ENCODE data around the gene RSPH9. TPM values are rescaled to one million over a fixed set of nuclear protein-coding genes. Genes with fewer than 3 reads are reported as not detected.

RSPH9 gene
- polyA plus RNA-seq, 1 of the 3 experiments (the other 2 are of a cell fraction), result 0.05 TPM

DNA sequence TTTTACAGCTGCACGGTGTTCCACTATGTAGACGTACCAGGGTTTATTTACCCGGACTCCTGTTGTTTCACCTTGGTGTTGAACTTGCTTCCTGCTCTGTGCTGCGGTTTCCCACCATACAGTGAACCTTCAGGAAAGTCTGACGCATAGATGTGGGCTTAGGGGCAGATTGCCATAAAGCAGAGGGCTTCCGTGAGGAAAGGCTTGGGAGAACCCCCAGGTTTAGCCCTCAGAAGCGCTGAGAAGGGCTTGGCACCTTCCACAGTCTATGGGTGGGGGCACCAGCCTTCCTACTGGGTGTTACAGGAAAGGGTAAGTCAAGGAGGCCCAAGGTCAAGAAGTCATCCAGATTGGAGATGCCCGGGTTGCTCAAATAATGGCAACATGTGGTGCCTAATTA is 62.0 kb downstream of the RSPH9 start:
- no peaks in the 10 kb centered on the region for H3K9me2 ChIP-seq
- no peaks in the 10 kb centered on the region for H3K9me3 ChIP-seq
- CTCF ChIA-PET, result interaction anchor here (0.7 kb wide), 1 partner anchor 377 kb away, joined by 3 read pairs; no protein-coding TSS in a partner anchor
- TF ChIP-seq RAD21 (IDR thresholded peaks at IDR 0.05; ENCODE audit: low read length) (no peak), POLR2AphosphoS5 (IDR thresholded peaks at IDR 0.05; ENCODE audit: low read depth, low read length) (no peak), RXRA (IDR thresholded peaks at IDR 0.05; ENCODE audit: borderline replicate concordance, low read depth) (no peak)
- peaks cover 0 to 5% of the 10 kb centered on the region in 2 experiments; a peak in 1 of 4 replicates for H3K4me1 ChIP-seq (ENCODE audit: control insufficient read depth in 1 of 2, insufficient read depth in 2 of 2, low read depth in 1 of 2, low read length in 1 of 2)
- H2AFZ ChIP-seq (ENCODE audit: low read depth), result no peak overlapping the region
- no peak overlapping the region for H3K4me3 ChIP-seq (ENCODE audit: low read depth in 2 of 2, low read length in 1 of 2)
- POLR2A ChIA-PET, result no interaction called here
- H3K79me2 ChIP-seq (ENCODE audit: insufficient read depth), result no peaks in the 10 kb centered on the region
- H4K20me1 ChIP-seq (ENCODE audit: insufficient read depth), result no peaks in the 10 kb centered on the region
- no peak for DNase-seq
- H3K9ac ChIP-seq, result no peak overlapping the region
- whole genome bisulfite sequencing (ENCODE audit: low lambda C conversion rate), result 73% methylated on average over 8 of the region's 8 CpGs
- H3K4me2 ChIP-seq, result no peak overlapping the region
- H3F3A ChIP-seq (replicated peaks; ENCODE audit: insufficient read depth), result no peaks in the 10 kb centered on the region
- H3K27me3 ChIP-seq (ENCODE audit: insufficient read depth), result peaks cover under 1% of the 10 kb centered on the region; the same call in 1 of the 2 replicates
- H3K27ac ChIP-seq (ENCODE audit: low read depth in 2 of 2, low read length in 1 of 2), result no peak overlapping the region
- no peaks in the 10 kb centered on the region for H3K36me3 ChIP-seq (replicated peaks in 1 of 2; ENCODE audit: control insufficient read depth in 1 of 2, insufficient read depth in 2 of 2, low read length in 1 of 2)

DNA sequence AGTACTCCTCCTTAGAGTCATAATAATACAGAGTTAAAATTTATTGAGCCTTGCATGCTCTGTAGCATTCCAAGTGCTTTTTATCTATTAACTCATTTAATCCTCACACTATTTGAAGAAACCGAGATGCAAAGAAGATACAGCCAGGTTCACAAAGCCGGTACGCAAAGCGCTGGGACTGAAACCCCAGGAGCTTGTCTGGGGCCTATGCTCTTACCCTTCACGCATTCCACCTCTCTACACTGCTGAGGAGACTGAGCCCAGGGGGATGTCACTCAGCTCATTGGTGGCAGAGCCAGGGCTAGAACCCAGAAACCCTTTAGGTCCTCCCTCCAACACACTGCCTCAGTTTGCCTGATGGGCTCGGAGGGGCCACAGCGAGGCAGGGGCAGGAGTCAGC is 62.4 kb downstream of the RSPH9 start:
- Histone ChIP-seq H3K4me3 (ENCODE audit: low read depth in 2 of 2, low read length in 1 of 2) (no peak overlapping the region), H3K9me3 (no peaks in the 10 kb centered on the region), H4K20me1 (ENCODE audit: insufficient read depth) (no peaks in the 10 kb centered on the region), H2AFZ (ENCODE audit: low read depth) (no peak overlapping the region), H3K79me2 (ENCODE audit: insufficient read depth) (no peaks in the 10 kb centered on the region), H3F3A (replicated peaks; ENCODE audit: insufficient read depth) (no peaks in the 10 kb centered on the region), H3K4me2 (no peak overlapping the region), H3K27ac (ENCODE audit: low read depth in 2 of 2, low read length in 1 of 2) (no peak overlapping the region), H3K9me2 (no peaks in the 10 kb centered on the region), H3K27me3 (ENCODE audit: insufficient read depth) (peaks cover 5% of the 10 kb centered on the region; the same call in 1 of the 2 replicates), H3K9ac (no peak overlapping the region), H3K36me3 (replicated peaks in 1 of 2; ENCODE audit: control insufficient read depth in 1 of 2, insufficient read depth in 2 of 2, low read length in 1 of 2) (no peaks in the 10 kb centered on the region), H3K4me1 (ENCODE audit: control insufficient read depth in 1 of 2, insufficient read depth in 2 of 2, low read depth in 1 of 2, low read length in 1 of 2) (peaks cover 0 to 5% of the 10 kb centered on the region in 2 experiments; a peak in 1 of 4 replicates)
- WGBS (ENCODE audit: low lambda C conversion rate), result 83% methylated on average over 7 of the region's 7 CpGs
- CTCF ChIA-PET, result interaction anchor here (0.7 kb wide), 1 partner anchor 377 kb away, joined by 3 read pairs; no protein-coding TSS in a partner anchor
- no peak for TF ChIP-seq FOXJ3 (CRISPR knock-in tag; IDR thresholded peaks at IDR 0.05)
- no peak for TF ChIP-seq FOSL2 (IDR thresholded peaks at IDR 0.05; ENCODE audit: borderline replicate concordance, low read depth)
- TF ChIP-seq, protein P1, sequence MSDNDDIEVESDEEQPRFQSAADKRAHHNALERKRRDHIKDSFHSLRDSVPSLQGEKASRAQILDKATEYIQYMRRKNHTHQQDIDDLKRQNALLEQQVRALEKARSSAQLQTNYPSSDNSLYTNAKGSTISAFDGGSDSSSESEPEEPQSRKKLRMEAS (IDR thresholded peaks at IDR 0.05; ENCODE audit: low read depth), result no peak
- TF ChIP-seq, protein P2, sequence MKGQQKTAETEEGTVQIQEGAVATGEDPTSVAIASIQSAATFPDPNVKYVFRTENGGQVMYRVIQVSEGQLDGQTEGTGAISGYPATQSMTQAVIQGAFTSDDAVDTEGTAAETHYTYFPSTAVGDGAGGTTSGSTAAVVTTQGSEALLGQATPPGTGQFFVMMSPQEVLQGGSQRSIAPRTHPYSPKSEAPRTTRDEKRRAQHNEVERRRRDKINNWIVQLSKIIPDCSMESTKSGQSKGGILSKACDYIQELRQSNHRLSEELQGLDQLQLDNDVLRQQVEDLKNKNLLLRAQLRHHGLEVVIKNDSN (IDR thresholded peaks at IDR 0.05; ENCODE audit: borderline replicate concordance, low read depth), result no peak
- TF ChIP-seq CHD2 (IDR thresholded peaks at IDR 0.05; ENCODE audit: low read length, partially characterized antibody), result no peak
- TF ChIP-seq, protein P3, sequence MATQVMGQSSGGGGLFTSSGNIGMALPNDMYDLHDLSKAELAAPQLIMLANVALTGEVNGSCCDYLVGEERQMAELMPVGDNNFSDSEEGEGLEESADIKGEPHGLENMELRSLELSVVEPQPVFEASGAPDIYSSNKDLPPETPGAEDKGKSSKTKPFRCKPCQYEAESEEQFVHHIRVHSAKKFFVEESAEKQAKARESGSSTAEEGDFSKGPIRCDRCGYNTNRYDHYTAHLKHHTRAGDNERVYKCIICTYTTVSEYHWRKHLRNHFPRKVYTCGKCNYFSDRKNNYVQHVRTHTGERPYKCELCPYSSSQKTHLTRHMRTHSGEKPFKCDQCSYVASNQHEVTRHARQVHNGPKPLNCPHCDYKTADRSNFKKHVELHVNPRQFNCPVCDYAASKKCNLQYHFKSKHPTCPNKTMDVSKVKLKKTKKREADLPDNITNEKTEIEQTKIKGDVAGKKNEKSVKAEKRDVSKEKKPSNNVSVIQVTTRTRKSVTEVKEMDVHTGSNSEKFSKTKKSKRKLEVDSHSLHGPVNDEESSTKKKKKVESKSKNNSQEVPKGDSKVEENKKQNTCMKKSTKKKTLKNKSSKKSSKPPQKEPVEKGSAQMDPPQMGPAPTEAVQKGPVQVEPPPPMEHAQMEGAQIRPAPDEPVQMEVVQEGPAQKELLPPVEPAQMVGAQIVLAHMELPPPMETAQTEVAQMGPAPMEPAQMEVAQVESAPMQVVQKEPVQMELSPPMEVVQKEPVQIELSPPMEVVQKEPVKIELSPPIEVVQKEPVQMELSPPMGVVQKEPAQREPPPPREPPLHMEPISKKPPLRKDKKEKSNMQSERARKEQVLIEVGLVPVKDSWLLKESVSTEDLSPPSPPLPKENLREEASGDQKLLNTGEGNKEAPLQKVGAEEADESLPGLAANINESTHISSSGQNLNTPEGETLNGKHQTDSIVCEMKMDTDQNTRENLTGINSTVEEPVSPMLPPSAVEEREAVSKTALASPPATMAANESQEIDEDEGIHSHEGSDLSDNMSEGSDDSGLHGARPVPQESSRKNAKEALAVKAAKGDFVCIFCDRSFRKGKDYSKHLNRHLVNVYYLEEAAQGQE (IDR thresholded peaks at IDR 0.05; ENCODE audit: low read depth, low read length), result no peak
- POLR2A ChIA-PET, result no interaction called here
- no peak for DNase-seq
